ENCODE data around the gene TLR6. TPM values are rescaled to one million over a fixed set of nuclear protein-coding genes. Genes with fewer than 3 reads are reported as not detected.

Gene TLR6
- total and polyA plus RNA-seq, 2 of the 8 experiments (the other 6 are each of a cell fraction or from before 2014, with no cell fraction given): 0.02 to 0.09 TPM

DNA sequence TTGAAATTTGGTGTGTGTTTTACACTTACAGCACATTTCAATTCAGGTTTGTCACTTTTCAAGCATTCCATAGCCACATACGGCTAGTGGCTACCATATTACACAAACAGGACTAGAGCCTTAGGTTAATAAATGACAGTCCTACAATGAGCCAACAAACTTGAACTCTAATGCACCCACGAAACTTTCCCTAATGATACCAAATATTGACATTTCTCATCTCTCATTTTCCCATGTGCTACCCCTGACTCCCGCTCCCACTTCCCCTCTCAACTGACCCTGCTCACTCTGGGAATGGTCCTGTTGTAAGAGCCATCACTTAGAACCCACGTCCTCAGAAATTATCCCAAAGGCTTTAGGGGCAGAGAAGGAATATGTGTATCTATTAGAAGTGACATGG is 68.9 kb downstream of the TLR6 start (continued):
- no peak for TF ChIP-seq CEBPB (IDR thresholded peaks at IDR 0.05; ENCODE audit: low read depth, low read length)
- no peak for TF ChIP-seq JUN (IDR thresholded peaks at IDR 0.05; ENCODE audit: low read depth, low read length)
- TF ChIP-seq EP300 (IDR thresholded peaks at IDR 0.05; ENCODE audit: borderline replicate concordance in 1 of 2, low read depth in 2 of 2, low read length in 2 of 2): no peak
- TF ChIP-seq FOSL1 (IDR thresholded peaks at IDR 0.05; ENCODE audit: insufficient read depth, low read depth, low read length): no peak
- no peak for TF ChIP-seq USF2 (IDR thresholded peaks at IDR 0.05; ENCODE audit: low read length)
- TF ChIP-seq RBBP5 (IDR thresholded peaks at IDR 0.05; ENCODE audit: borderline replicate concordance, low read depth, low read length): no peak
